ENCODE data around the gene ADAMTS17. TPM values are rescaled to one million over a fixed set of nuclear protein-coding genes. Genes with fewer than 3 reads are reported as not detected.

Gene ADAMTS17
- total RNA-seq, 1 experiment from 2014 or later = 3.2 TPM

GRCh38 chr15:100043068-100043641, 298.6 kb downstream of the ADAMTS17 start:
- Histone ChIP-seq H3K4me1 (replicated peaks; ENCODE audit: insufficient read depth) (peaks cover 34% of the 10 kb centered on the region), H3F3A (ENCODE audit: insufficient read depth, low read depth) (peaks cover 29% of the 10 kb centered on the region), H2AFZ (peak overlapping the region; percentile 79), H3K9me2 (ENCODE audit: insufficient read depth) (no peaks in the 10 kb centered on the region; the same call in 1 of the 2 replicates), H3K9me3 (ENCODE audit: insufficient read depth, low read depth) (no peaks in the 10 kb centered on the region), H3K27ac (peak overlapping the region; percentile 93), H4K20me1 (ENCODE audit: insufficient read depth) (no peaks in the 10 kb centered on the region), H3K4me3 (peak overlapping the region; percentile 50; the same call in 1 of the 2 replicates), H3K4me2 (peak overlapping the region; percentile 79), H3K36me3 (ENCODE audit: low read depth) (no peaks in the 10 kb centered on the region), H3K79me2 (ENCODE audit: low read depth) (no peaks in the 10 kb centered on the region), H3K27me3 (ENCODE audit: insufficient read depth, low read depth) (no peaks in the 10 kb centered on the region)
- ChIA-PET POLR2A (ENCODE audit: unreplicated experiment) (interaction anchor here (0.7 kb wide), 1 partner anchor 26 kb away, joined by 5 read pairs; no protein-coding TSS in a partner anchor), CTCF (interaction anchor here (1.0 kb wide), 1 partner anchor 82 kb away, joined by 3 read pairs; no protein-coding TSS in a partner anchor)
- peak; percentile 78 to 97 for DNase-seq
- no TSS peak for BruUV-seq (replicated peaks)
- intact Hi-C loops (cut with micrococcal nuclease; ENCODE audit: unreplicated experiment) = loop anchor here (1.0 to 2.0 kb wide), 3 partner anchors 18 to 69 kb away; no protein-coding TSS in a partner anchor
- TF ChIP-seq CTCF (conservative IDR thresholded peaks at IDR 0.05) = no peak
- no peak for TF ChIP-seq EZH2 (IDR thresholded peaks at IDR 0.05; ENCODE audit: low read depth)

DNA sequence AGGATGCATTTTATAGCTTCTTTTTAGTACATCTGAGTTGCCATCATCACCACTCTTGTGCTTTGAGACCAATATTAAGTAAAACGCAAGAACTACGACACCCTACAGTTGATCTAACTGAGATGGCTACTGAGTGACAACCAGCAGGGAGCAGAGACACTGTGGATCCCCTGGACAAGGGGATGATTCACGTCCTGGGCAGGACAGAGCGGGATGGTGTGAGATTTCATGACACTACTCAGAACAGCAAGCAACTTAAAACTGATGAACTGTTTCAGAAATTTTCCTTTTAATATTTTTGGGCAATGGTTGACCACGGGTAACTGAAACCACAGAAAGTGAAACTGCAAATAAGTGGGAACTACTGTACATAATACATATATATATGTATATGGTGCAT, 299.2 kb downstream of the ADAMTS17 start:
- ChIA-PET CTCF (no interaction called here), POLR2A (ENCODE audit: unreplicated experiment) (interaction anchor here (0.6 to 0.7 kb wide), 2 partner anchors 26 to 152 kb away, joined by 3 to 5 read pairs; no protein-coding TSS in a partner anchor)
- Histone ChIP-seq H3K27me3 (ENCODE audit: insufficient read depth, low read depth) (no peaks in the 10 kb centered on the region), H3F3A (ENCODE audit: insufficient read depth, low read depth) (peaks cover 29% of the 10 kb centered on the region), H4K20me1 (ENCODE audit: insufficient read depth) (no peaks in the 10 kb centered on the region), H3K79me2 (ENCODE audit: low read depth) (no peaks in the 10 kb centered on the region), H2AFZ (peak overlapping the region; percentile 39; the same call in 1 of the 2 replicates), H3K27ac (peak overlapping the region; percentile 93), H3K9me2 (ENCODE audit: insufficient read depth) (no peaks in the 10 kb centered on the region; the same call in 1 of the 2 replicates), H3K9me3 (ENCODE audit: insufficient read depth, low read depth) (no peaks in the 10 kb centered on the region), H3K4me2 (peak overlapping the region; percentile 79), H3K36me3 (ENCODE audit: low read depth) (no peaks in the 10 kb centered on the region), H3K4me3 (peak overlapping the region; percentile 50; the same call in 1 of the 2 replicates), H3K4me1 (replicated peaks; ENCODE audit: insufficient read depth) (peaks cover 34% of the 10 kb centered on the region)
- peak in 1 of 2 experiments; percentile 18 for DNase-seq
- no peak for TF ChIP-seq CTCF (conservative IDR thresholded peaks at IDR 0.05)
- no peak for TF ChIP-seq EZH2 (IDR thresholded peaks at IDR 0.05; ENCODE audit: low read depth)
- no TSS peak for BruUV-seq (replicated peaks)
- intact Hi-C loops (cut with micrococcal nuclease; ENCODE audit: unreplicated experiment) = loop anchor here (2.0 kb wide), 2 partner anchors 18 to 36 kb away; no protein-coding TSS in a partner anchor

- intact Hi-C loops (cut with micrococcal nuclease; ENCODE audit: unreplicated experiment) = no loop called here
- no peak for DNase-seq
- Histone ChIP-seq H3K4me1 (replicated peaks; ENCODE audit: insufficient read depth) (peaks cover 34% of the 10 kb centered on the region), H3K79me2 (ENCODE audit: low read depth) (no peaks in the 10 kb centered on the region), H4K20me1 (ENCODE audit: insufficient read depth) (no peaks in the 10 kb centered on the region), H3K36me3 (ENCODE audit: low read depth) (no peaks in the 10 kb centered on the region), H3K9me3 (ENCODE audit: insufficient read depth, low read depth) (no peaks in the 10 kb centered on the region), H2AFZ (no peak overlapping the region; the same call in 1 of the 2 replicates), H3K4me2 (0 out of 2 replicates have a peak overlapping the region, but pooled peaks have one; percentile 79), H3K9me2 (ENCODE audit: insufficient read depth) (no peaks in the 10 kb centered on the region; the same call in 1 of the 2 replicates), H3K27ac (peak overlapping the region; percentile 93; the same call in 1 of the 2 replicates), H3F3A (ENCODE audit: insufficient read depth, low read depth) (peaks cover 29% of the 10 kb centered on the region), H3K27me3 (ENCODE audit: insufficient read depth, low read depth) (no peaks in the 10 kb centered on the region), H3K4me3 (no peak overlapping the region)
- no peak for TF ChIP-seq CTCF (conservative IDR thresholded peaks at IDR 0.05)
- TF ChIP-seq EZH2 (IDR thresholded peaks at IDR 0.05; ENCODE audit: low read depth) = no peak
- POLR2A ChIA-PET (ENCODE audit: unreplicated experiment) = no interaction called here
- BruUV-seq (replicated peaks) = no TSS peak
- CTCF ChIA-PET = no interaction called here
Measured at GRCh38 chr15:100041127-100041828, 300.5 kb downstream of the ADAMTS17 start.
